ENCODE measurements around the gene CCP110.

- TF ChIP-seq, protein P1, sequence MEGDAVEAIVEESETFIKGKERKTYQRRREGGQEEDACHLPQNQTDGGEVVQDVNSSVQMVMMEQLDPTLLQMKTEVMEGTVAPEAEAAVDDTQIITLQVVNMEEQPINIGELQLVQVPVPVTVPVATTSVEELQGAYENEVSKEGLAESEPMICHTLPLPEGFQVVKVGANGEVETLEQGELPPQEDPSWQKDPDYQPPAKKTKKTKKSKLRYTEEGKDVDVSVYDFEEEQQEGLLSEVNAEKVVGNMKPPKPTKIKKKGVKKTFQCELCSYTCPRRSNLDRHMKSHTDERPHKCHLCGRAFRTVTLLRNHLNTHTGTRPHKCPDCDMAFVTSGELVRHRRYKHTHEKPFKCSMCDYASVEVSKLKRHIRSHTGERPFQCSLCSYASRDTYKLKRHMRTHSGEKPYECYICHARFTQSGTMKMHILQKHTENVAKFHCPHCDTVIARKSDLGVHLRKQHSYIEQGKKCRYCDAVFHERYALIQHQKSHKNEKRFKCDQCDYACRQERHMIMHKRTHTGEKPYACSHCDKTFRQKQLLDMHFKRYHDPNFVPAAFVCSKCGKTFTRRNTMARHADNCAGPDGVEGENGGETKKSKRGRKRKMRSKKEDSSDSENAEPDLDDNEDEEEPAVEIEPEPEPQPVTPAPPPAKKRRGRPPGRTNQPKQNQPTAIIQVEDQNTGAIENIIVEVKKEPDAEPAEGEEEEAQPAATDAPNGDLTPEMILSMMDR (IDR thresholded peaks at IDR 0.05), result peak in 5 of 7 experiments; percentile 7 to 68 (median 53)
- TF ChIP-seq POLR2A (IDR thresholded peaks at IDR 0.05) (no peak), POLR2AphosphoS5 (IDR thresholded peaks at IDR 0.05) (no peak)
These were observed 35.6 kb downstream of the CCP110 start for GRCh38 chr16:19559242-19559910.

All from stomach (tissue), 4 donors.